Loucy (cell line): ENCODE measurements around the gene GRPR.
A peak's percentile ranks its signal among the peaks of the same experiment; 100 is the strongest.

Experiments used
- H2AFZ ChIP-seq: fragments of 200-600 bp; sonication (generic); 2 replicates; pipeline ENCODE4 v1.6.0; 2016; ENCODE audit warnings: antibody characterized with exemption, mild to moderate bottlenecking, low read length, moderate library complexity
- H3F3A ChIP-seq: fragments of 200-600 bp; 2 replicates; pipeline ENCODE4 v1.6.0; 2016; ENCODE audit warnings: antibody characterized with exemption, low read depth, mild to moderate bottlenecking
- H3K27me3 ChIP-seq: fragments of 200-600 bp; sonication (generic); 2 replicates; pipeline ENCODE4 v1.6.1; 2014; ENCODE audit warnings: low read length, mild to moderate bottlenecking; ENCODE audit not compliant: insufficient read depth, poor library complexity, severe bottlenecking
- H3K36me3 ChIP-seq: fragments of 200-600 bp; sonication (generic); 2 replicates; pipeline ENCODE4 v1.6.1; 2016; ENCODE audit warnings: low read length; ENCODE audit not compliant: insufficient read depth
- H3K4me1 ChIP-seq: fragments of 200-600 bp; sonication (generic); 2 replicates; pipeline ENCODE4 v1.5.1; 2014; ENCODE audit warnings: low read length, mild to moderate bottlenecking; ENCODE audit not compliant: insufficient read depth, poor library complexity, severe bottlenecking
- H3K4me2 ChIP-seq: fragments of 200-600 bp; sonication (generic); 2 replicates; pipeline ENCODE4 v1.6.0; 2014; ENCODE audit warnings: antibody characterized with exemption, low read length, low read depth, mild to moderate bottlenecking; ENCODE audit not compliant: poor library complexity, severe bottlenecking
- H3K4me3 ChIP-seq: fragments of 200-600 bp; sonication (generic); 2 replicates; pipeline ENCODE4 v1.5.1; 2014; ENCODE audit warnings: low read length, mild to moderate bottlenecking, mixed read lengths; ENCODE audit not compliant: poor library complexity, severe bottlenecking
- H3K79me2 ChIP-seq: fragments of 200-600 bp; sonication (generic); 2 replicates; pipeline ENCODE4 v1.6.1; 2014; ENCODE audit warnings: low read length; ENCODE audit not compliant: insufficient read depth
- H3K9ac ChIP-seq: fragments of 200-600 bp; sonication (generic); 2 replicates; pipeline ENCODE4 v1.6.0; 2014; ENCODE audit warnings: mild to moderate bottlenecking, low read depth, low read length, moderate library complexity; ENCODE audit not compliant: poor library complexity, severe bottlenecking
- H3K9me2 ChIP-seq: fragments of 200-600 bp; sonication (generic); replicated peaks from 2 replicates; pipeline ENCODE4 v1.6.1; 2016; ENCODE audit warnings: low read depth, low read length, mixed read lengths
- H3K9me3 ChIP-seq: fragments of 200-600 bp; sonication (generic); 2 replicates; pipeline ENCODE4 v1.6.1; 2014; ENCODE audit warnings: mild to moderate bottlenecking, antibody characterized with exemption, low read length, low read depth; ENCODE audit not compliant: insufficient read depth
- H4K20me1 ChIP-seq: fragments of 200-600 bp; sonication (generic); 2 replicates; pipeline ENCODE4 v1.6.0; 2014; ENCODE audit warnings: antibody characterized with exemption, low read length, mild to moderate bottlenecking; ENCODE audit not compliant: insufficient read depth, poor library complexity, severe bottlenecking
- CTCF ChIP-seq: fragments of 200-600 bp; sonication (generic); conservative IDR thresholded peaks from 2 replicates; pipeline ENCODE4 v1.5.1; 2014; ENCODE audit warnings: mild to moderate bottlenecking, antibody characterized with exemption, low read length
- EZH2phosphoT487 ChIP-seq: fragments of 200-600 bp; IDR thresholded peaks from 2 replicates; pipeline ENCODE4 v1.6.1; 2018; ENCODE audit warnings: antibody characterized with exemption, mild to moderate bottlenecking, moderate library complexity, borderline replicate concordance

The GRPR gene

GRCh38 chrX:16123222-16123786, at the start of gene GRPR:
Gene GRPR (plus strand): TSS chrX:16123565. CDS start chrX:16123954, 389 bp downstream.
- Histone ChIP-seq H3K9ac (no peak within 1 kb of the TSS), H2AFZ (no peak within 1 kb of the TSS), H3K4me3 (no peak within 1 kb of the TSS)

GRCh38 chrX:16075087-16075486, 48.3 kb upstream of the GRPR start:
- Histone ChIP-seq H3K9ac (no peak overlapping the region), H3K36me3 (no peaks in the 10 kb centered on the region), H3K4me2 (no peak overlapping the region), H3K9me3 (no peaks in the 10 kb centered on the region), H3K27me3 (no peaks in the 10 kb centered on the region), H3K4me3 (no peak overlapping the region), H3K79me2 (no peaks in the 10 kb centered on the region), H4K20me1 (no peaks in the 10 kb centered on the region), H3K9me2 (no peaks in the 10 kb centered on the region), H3K4me1 (no peaks in the 10 kb centered on the region), H2AFZ (no peak overlapping the region), H3F3A (no peaks in the 10 kb centered on the region)
- TF ChIP-seq CTCF: no peak

More at GRCh38 chrX:16123222-16123786, at the start of gene GRPR:
- Histone ChIP-seq H4K20me1 (no peaks in the 10 kb centered on the region), H3K4me1 (no peaks in the 10 kb centered on the region), H3K9me2 (no peaks in the 10 kb centered on the region), H3F3A (no peaks in the 10 kb centered on the region), H3K79me2 (no peaks in the 10 kb centered on the region), H3K36me3 (no peaks in the 10 kb centered on the region), H3K4me2 (peak within 1 kb of the TSS; percentile 27), H3K9me3 (no peaks in the 10 kb centered on the region), H3K27me3 (no peaks in the 10 kb centered on the region)
- no peak for TF ChIP-seq EZH2phosphoT487
- peak; percentile 67 for TF ChIP-seq CTCF

GRCh38 chrX:16076834-16077233, 46.5 kb upstream of the GRPR start:
- H4K20me1 ChIP-seq: no peaks in the 10 kb centered on the region
- H3K9me2 ChIP-seq: no peaks in the 10 kb centered on the region
- no peaks in the 10 kb centered on the region for H3K4me1 ChIP-seq
- no peaks in the 10 kb centered on the region for H3K79me2 ChIP-seq
- H3K4me3 ChIP-seq: no peak overlapping the region
- no peak overlapping the region for H3K4me2 ChIP-seq
- no peak overlapping the region for H3K9ac ChIP-seq
- H3K36me3 ChIP-seq: no peaks in the 10 kb centered on the region
- no peak overlapping the region for H2AFZ ChIP-seq
- no peaks in the 10 kb centered on the region for H3F3A ChIP-seq
- no peaks in the 10 kb centered on the region for H3K27me3 ChIP-seq
- no peaks in the 10 kb centered on the region for H3K9me3 ChIP-seq
- TF ChIP-seq EZH2phosphoT487: no peak
- TF ChIP-seq CTCF: no peak
